ENCODE results near the gene GATA6.

The GATA6 gene

GRCh38 chr18:22167091-22167470 lies 2.3 kb upstream of the GATA6 start:
- DNase-seq = no peak

- peak; percentile 90 for DNase-seq
These were observed 1.7 kb upstream of the GATA6 start for GRCh38 chr18:22167471-22168241.

GRCh38 chr18:22168360-22168921 lies 948 bp upstream of the GATA6 start:
- peak; percentile 72 for DNase-seq

- DNase-seq = no peak
These were observed 566 bp downstream of the GATA6 start for GRCh38 chr18:22169889-22170420.

GRCh38 chr18:22170421-22171257 lies 1.2 kb downstream of the GATA6 start:
- DNase-seq = peak; percentile 79

GRCh38 chr18:22171258-22172119 lies 2.1 kb downstream of the GATA6 start:
- DNase-seq = peak; percentile 71

- peak; percentile 47 for DNase-seq
These were observed 2.8 kb downstream of the GATA6 start for GRCh38 chr18:22172120-22172582.

- peak; percentile 48 for DNase-seq
These were observed 3.2 kb downstream of the GATA6 start for GRCh38 chr18:22172594-22173049.

- DNase-seq = no peak
These were observed 4.0 kb downstream of the GATA6 start for GRCh38 chr18:22173221-22173927.

- DNase-seq = no peak
These were observed 4.5 kb downstream of the GATA6 start for GRCh38 chr18:22173928-22174301.

- peak; percentile 46 for DNase-seq
These were observed 5.2 kb downstream of the GATA6 start for GRCh38 chr18:22174341-22175145.

- no peak for DNase-seq
These were observed 6.0 kb downstream of the GATA6 start for GRCh38 chr18:22175346-22175745.

- DNase-seq = peak; percentile 50
These were observed 7.3 kb downstream of the GATA6 start for GRCh38 chr18:22176420-22177326.

- DNase-seq = no peak
These were observed 8.0 kb downstream of the GATA6 start for GRCh38 chr18:22177327-22177871.

GRCh38 chr18:22179174-22179573 lies 9.8 kb downstream of the GATA6 start:
- no peak for DNase-seq

GRCh38 chr18:22179631-22180030 lies 10.2 kb downstream of the GATA6 start:
- DNase-seq = no peak

- DNase-seq = no peak
These were observed 11.3 kb downstream of the GATA6 start for GRCh38 chr18:22180722-22181121.

GRCh38 chr18:22182884-22183697 lies 13.7 kb downstream of the GATA6 start:
- no peak for DNase-seq
